IMR-90 (cell line): ENCODE data around the gene STX8.

ENCODE experiments used
- BHLHE40 ChIP-seq: fragments of 150-350 bp; IDR thresholded peaks from 2 replicates; pipeline ENCODE4 v1.6.1; 2016; ENCODE audit warnings: mild to moderate bottlenecking, low read depth, low read length
- CEBPB ChIP-seq: IDR thresholded peaks from 2 replicates; pipeline ENCODE4 v1.6.1; 2012; ENCODE audit warnings: low read depth, low read length, improper control_type of control experiment
- CTCF ChIP-seq: conservative IDR thresholded peaks from 2 replicates; pipeline ENCODE4 v1.5.1; 2012; ENCODE audit warnings: mild to moderate bottlenecking, low read depth, low read length, improper control_type of control experiment
- ELK1 ChIP-seq: fragments of 150-350 bp; IDR thresholded peaks from 2 replicates; pipeline ENCODE4 v1.6.1; 2016; ENCODE audit warnings: low read depth, mild to moderate bottlenecking, low read length, moderate library complexity, borderline replicate concordance
- FOS ChIP-seq: fragments of 150-350 bp; IDR thresholded peaks from 2 replicates; pipeline ENCODE4 v1.6.1; 2016; ENCODE audit warnings: low read depth, low read length
- POLR2A ChIP-seq: IDR thresholded peaks from 2 replicates; pipeline ENCODE4 v1.6.1; 2012; ENCODE audit warnings: mild to moderate bottlenecking, low read depth, low read length
- RFX5 ChIP-seq: IDR thresholded peaks from 2 replicates; pipeline ENCODE4 v1.8.0; 2012; ENCODE audit warnings: low read depth, mild to moderate bottlenecking, low read length, moderate library complexity
- SMC3 ChIP-seq: fragments of 150-350 bp; IDR thresholded peaks from 2 replicates; pipeline ENCODE4 v1.6.1; 2016; ENCODE audit warnings: low read depth, mild to moderate bottlenecking, antibody characterized with exemption, low read length, moderate library complexity

- TF ChIP-seq CEBPB, result no peak
- TF ChIP-seq POLR2A, result no peak
- TF ChIP-seq CTCF, result no peak
- no peak for TF ChIP-seq RFX5
- no peak for TF ChIP-seq ELK1
- no peak for TF ChIP-seq BHLHE40
- TF ChIP-seq SMC3, result no peak
- TF ChIP-seq FOS, result no peak
Measured at GRCh38 chr17:9431620-9432019, 144.0 kb downstream of the STX8 start.
